Right lung (tissue), 5 donors: ENCODE data around the gene PRR23E. TPM values are rescaled to one million over a fixed set of nuclear protein-coding genes. Genes with fewer than 3 reads are reported as not detected.

ENCODE experiments used
- DNase-seq, 2 donors: peaks; one replicate each; pipeline ENCODE4 v3.0.0-alpha.2; 2013
- polyA plus RNA-seq, 5 donors: library from polyadenylated mRNA; unstranded; fragments of 120-200 nt; gene quantifications; one replicate each; pipeline versions ENCODE4 v1.2.1 to v1.2.3, GENCODE V29; 2013; ENCODE audit warnings: inconsistent platforms in 1 of 5, low replicate concordance in 1 of 5; ENCODE audit not compliant: insufficient read length in 5 of 5, insufficient read depth in 1 of 5

PRR23E gene
- polyA plus RNA-seq, 5 donors, result not detected

GRCh38 chr3:127183931-127184869, 8.7 kb upstream of the PRR23E start:
- no peak for DNase-seq

DNA sequence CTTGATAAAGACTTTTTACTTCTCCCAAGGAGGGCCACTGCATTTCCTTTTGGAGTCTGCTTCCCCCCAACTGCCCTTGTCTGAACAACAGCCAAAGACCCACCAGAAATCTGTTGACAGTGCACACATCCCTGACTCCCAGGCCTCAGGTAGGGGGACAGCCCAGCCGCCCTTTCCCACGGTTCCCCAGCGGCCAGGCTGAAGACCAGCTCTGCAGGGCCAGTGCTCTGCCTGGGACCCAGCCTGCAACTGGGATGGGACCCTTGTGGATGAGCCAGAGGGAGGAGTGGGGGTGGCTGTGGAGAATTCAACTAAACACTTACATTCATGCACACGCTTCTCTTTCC, 8.1 kb upstream of the PRR23E start:
- no peak for DNase-seq

- no peak for DNase-seq
These were observed 7.7 kb upstream of the PRR23E start for GRCh38 chr3:127185268-127185667.

DNA sequence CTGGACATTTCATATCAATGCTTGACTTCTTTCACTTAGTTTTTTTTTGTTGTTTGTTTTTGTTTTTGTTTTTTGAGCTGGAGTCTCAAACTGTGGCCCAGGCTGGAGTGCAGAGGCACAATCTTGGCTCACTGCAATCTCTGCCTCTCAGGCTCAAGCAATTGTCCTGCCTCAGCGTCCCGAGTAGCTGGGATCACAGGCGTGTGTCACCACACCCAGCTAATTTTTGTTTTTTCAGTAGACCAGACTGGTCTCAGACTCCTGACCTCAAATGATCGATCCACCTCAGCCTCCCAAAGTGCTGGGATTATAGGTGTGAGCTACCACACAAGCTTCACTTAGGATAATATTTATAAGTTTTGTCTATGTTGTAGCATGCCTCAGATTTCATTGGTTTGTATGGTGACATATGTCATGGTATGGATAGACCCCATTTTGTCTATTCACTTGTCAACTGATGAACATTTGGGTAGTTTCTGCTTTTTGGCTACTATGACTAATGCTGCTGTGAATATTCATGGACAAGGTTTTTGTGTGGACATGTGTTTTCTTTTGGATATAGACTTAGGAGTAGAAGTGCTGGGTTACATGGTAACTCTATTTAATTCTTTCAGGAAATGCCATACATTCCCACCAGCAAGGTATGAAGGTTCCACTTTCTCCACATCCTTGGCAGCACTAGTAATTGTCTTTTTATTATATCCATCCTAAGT, 6.8 kb upstream of the PRR23E start:
- DNase-seq, result no peak

DNA sequence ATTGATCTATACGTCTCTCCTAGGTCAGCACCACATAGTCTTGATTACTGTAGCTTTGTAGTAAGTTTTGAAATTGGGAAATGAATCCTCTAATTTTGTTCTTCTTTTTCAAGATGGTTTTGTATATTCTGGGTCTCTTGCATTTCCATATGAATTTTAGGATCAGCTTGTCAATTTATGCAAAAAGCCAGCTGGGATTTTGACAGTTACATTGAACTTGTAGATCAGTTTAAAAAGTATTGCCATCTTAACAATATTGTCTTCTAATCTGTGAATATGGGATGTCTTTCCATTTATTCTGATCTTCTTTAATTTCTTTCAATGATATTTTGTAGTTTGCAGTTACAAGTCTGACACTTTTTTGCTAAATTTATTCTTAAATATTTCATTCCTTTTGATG, 5.6 kb upstream of the PRR23E start:
- DNase-seq, result no peak

- no peak for DNase-seq
These were observed 410 bp downstream of the PRR23E start for GRCh38 chr3:127193341-127193740.

DNA sequence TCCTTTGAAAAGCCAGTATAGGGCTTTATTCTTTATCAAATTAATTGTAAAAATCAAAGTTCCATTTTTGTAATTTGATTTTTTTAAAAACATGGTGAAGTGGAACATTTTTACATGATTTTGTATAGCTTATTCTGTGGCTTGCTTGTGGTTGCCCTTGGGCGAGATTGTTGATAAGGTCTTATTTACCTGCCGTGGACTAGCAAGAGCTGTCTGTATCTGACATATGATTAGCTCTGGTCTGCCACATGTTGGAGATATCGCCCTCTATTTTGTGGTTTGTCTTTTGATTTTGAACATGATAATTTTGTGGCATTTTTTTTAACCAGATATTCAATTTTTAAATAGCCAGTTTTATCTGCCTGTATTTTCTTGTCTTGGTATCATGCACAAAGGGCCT, 844 bp downstream of the PRR23E start:
- no peak for DNase-seq

GRCh38 chr3:127194601-127195187, 1.8 kb downstream of the PRR23E start:
- no peak for DNase-seq

GRCh38 chr3:127195417-127195816, 2.5 kb downstream of the PRR23E start:
- DNase-seq, result no peak

DNA sequence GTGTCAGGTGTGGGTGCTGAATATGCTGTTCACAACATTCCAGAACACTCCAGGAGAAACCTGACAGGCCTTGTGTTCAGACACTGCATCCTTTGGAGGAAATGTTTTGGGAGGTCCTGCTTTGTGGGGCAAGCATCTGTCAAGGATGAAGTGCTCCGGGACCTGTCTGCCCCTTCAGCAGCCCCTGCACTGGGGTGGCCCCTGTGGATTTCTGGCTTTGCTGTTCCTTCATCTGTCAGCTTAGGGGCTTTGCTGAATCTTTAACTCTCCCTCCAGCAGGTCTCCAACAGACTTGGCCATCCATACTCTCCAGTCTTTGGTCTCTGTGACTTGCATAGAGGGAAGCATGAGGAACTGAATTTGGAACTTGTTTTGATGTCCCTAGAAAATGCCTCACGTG, 3.1 kb downstream of the PRR23E start:
- no peak for DNase-seq

GRCh38 chr3:127196466-127197299, 3.8 kb downstream of the PRR23E start:
- no peak for DNase-seq

DNA sequence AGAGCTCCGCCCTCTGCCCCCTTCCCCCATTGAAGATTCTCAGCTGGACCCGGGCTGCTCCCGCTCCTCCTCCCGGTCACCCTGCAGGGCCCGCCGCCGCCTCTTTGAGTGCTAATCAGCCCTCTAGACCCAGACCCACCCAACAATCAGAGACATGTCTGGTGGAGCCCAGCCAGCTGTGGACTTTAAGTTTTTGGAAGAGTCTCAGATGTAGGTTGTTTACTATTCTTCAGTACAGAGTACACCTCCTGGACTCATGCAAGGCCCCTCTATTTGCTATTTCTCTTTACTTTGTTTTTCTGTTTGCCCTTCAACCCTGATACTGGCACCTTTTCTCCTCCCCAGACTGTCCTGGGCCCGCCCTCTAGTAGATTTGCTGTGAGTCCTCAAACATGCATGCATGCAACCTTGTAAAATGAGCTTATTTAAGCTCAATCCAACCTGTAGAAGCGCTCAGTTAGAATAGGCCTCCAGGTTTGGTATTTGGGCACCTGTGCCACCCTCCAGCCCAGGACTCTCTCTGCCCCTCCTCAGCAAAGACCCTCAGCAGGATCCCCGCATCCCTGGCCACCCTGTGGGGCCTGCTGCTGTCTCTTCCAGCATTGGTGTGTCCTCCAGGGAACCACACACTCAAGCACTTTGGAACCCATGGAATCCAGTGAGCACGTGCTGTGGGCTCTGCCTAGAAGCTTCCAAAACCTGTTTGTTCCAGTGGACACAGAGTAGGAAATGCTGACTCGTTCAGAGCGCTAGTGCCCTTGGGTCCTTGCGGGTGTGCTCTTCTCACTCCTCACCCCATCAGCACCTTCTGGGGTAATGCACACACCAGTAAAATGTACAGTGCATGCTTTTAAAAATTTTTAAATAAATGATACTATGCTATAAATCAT, 4.6 kb downstream of the PRR23E start:
- no peak for DNase-seq

DNA sequence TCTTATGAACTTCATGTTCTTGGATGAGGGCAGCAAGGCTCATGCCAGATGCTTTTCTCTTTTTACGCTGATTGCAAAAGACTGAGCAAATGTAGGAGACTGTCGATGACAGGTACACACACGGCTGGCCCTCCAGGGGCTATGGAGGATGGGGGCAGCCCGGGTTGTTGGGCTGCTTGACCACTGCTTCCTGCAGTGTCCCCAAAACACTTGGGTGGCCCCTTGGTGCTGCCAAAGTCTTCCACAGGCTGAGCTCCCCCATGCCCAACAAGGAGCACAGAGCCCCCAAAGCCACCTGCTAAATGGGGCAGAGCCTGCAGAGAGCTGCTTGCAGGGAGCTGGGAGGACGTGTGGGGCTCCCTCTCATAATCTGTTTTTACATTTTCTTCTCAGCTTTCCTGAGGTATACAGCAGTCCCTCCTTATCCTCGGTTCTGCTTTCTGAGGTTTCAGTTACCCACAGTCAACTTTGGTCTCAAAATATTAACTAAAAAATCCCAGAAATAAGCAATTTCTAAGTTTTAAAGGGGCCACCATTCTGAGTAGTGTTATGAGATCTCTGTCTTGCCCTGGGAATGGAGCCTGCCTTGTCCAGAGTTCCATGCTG, 7.3 kb downstream of the PRR23E start:
- no peak for DNase-seq

DNA sequence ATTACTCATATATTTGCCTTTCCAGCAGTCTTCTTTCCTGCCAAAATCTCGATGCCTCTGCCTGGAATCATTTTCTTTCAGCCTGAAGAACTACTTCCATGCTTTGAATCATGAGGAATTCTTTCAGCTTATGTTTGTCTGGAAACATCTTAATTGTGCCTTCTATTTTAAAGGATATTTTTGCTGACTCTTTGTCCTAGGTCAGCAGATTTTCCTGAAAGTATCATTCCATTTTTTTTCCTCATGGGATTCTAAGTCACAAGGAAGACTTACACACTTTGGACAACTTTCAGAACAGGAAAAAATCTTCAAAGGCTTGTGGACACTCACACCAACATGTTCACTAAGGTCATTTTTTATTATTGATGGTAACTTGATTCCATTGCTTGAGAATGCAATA, 10.1 kb downstream of the PRR23E start:
- DNase-seq, result no peak

DNA sequence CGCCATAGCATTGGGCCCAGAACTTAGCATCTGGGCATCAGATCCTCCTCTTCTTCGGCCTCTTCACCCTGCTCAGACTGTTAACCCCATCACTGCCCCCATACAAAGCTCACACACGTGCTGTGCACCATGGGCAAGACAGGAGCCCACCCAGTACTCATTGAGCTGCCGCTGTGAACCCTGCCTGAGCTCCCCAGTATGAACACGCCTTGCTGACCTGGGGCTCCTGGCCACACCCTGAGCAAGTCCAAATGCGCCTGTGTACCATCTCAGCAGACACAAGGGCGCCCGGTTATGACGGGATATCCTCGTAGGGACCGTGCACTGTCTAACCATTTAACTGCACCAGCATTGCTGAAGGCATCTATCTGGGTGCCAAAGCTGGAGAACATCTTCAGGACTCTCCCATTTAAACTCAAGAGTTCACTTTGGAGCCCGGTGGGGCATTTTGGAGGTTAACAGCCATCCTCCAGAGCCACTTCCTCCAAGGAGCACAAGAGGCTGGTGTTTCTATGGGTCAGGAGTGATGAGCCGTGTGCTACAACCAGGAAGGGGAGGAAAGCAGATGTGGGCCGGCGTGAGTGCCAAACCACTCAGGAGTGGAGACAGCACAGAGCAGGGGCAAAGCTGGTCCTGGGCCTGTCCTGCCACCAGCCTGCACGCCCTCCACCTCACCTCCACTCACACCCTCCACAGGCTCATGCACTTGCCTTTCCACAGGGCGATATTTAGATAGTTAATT, 12.1 kb downstream of the PRR23E start:
- DNase-seq, result no peak

DNA sequence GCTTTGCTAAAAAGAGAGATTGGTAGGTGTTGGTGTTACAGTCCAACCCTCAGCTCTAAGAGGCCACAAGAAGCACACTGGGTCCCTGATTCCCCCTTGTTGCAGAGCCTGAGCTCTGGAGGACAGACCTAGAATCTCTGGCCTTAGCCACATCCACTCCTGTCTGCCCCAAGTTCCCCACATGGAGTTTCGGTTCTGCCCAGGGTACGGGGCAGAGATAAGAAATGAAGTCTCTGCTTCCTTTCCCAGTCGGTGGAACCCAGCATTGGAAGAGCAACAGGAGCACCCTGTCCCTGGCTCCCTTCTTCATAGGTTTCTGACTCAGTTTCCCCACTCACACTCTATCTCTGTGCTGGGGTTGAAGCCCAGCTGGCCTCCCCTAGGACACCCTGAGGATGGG, 13.2 kb downstream of the PRR23E start:
- DNase-seq, result no peak

DNA sequence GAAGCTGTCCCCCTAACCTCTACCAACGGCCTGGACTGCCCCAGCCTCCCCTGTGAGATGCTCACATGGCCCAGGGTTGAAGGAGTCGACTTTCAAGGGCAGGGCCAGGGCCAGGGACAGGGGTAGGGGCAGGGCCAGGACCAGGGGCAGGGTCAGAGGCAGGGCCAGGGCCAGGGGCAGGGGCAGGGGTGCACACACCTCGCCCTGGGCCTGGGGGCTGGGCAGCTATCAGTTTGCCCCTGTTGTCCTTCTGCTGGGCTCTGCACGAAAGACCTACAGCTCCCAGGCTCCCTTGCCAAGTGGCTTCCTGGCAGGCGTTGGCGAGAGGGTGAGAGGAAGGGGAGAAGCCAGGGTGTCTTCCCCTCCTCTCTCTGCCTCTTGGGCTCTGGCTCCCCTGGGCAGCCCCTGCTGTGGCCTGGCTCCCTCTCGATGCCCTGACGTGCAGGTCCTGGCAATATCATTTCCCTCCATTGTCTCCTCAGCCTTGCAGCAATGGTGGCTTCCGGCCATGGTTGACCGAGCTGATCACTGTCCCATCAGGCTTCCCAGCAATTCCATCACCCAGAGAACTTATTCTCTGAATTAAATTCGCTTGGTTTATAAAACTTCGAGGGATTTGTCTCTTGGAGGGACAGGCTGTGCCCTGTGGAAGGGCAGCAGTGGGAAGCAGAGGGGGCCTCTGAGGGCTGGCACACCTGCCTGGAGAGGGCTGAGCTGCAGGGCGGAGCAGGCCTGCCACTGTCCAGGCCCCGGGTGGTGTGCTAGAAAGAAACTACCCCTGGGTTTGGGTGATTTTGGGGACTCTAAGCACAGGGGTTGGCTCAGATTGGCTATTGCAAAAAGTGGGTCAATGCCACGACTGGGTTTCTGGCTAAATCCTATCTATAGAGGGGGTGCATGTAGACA, 13.9 kb downstream of the PRR23E start:
- no peak for DNase-seq

DNA sequence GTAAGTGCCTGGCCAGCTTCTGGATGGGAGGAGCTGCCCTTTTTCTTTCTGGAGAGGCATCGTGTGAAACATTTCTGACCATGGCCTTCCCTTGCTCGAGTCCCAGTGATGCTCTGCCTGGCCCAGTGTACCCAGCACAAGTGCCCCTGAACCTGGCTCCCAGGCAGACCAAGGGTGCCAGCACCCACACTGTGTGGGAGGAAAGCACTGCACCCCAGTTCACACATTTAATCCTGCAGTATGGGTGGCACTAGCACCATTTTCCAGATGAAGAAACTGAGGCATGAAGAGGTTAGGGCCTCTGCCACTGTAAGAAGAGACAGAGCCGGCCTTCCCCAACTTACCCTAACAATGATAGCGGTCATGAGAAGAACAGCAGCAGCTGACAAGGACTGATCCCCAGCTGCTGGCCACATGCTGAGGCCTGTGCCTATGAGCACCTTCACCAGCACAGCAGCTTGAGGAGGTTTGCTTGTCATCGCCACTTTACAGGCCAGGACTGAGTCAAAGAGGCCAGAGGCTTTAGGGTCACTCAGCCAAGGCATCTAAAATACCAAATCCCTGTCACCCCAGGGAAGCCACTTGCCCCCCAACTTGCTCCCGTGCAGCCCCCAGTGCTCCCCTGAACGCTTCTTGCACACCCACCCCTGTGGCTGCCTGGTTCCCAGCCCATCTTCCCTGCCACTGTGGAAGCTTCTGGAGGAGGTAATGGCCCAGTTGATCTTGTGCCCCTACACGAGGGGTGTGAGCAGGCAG, 15.0 kb downstream of the PRR23E start:
- no peak for DNase-seq
